UCSD-AML1 (cell line): ENCODE data around the gene CDC6.

Experiments
- DNase-seq: peaks from one replicate; lab custom pipeline; 2025; ENCODE audit not compliant: unreplicated experiment; lab: John Stamatoyannopoulos, UW

Gene CDC6

DNA sequence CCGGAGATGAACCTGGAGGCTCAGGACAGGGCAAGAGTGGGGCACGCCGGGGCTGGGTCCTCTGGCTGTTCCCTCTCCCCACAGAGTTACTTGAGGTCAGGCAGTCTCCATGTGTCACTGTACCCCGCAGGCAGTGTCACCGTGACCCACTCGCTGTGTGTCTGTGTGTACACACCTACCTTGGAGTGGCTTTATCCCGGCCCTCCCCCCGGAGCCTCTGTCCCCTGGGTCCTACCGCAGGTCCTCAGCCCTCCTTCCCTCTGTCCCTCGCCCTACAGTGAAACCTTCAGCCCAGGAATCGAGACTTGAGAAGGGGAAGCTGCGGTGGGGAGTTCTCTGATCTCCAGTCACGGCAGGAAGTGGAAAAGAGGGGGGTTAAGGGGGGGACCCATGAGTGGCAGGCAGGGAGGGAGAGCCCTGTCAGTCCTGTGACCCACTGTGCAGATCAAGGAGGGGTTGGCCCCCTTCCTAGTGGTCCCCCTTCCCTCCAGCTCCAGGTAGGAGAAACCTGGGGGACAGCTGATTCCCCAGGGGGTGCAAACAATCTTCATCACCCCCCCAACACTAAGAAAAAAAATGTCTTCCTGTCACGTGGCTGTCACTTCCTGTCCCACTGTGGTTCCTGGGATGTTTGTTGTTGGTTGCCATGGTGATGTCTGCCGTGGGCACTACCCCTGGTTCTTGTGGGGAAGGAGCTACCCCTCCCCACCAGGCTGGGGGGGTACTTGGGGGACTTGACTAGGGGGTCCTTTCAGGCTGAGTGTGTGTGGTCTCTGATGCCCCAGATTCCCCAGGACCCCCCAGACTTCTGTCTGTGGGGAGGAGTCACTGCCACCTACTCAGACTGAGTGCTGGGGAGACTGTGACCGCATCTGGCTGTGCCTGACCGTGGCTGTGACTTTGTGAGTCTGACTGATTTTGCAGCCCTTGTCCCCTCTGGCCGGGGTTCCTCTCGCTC lies 35.0 kb downstream of the CDC6 start:
- peak; percentile 91 for DNase-seq

DNA sequence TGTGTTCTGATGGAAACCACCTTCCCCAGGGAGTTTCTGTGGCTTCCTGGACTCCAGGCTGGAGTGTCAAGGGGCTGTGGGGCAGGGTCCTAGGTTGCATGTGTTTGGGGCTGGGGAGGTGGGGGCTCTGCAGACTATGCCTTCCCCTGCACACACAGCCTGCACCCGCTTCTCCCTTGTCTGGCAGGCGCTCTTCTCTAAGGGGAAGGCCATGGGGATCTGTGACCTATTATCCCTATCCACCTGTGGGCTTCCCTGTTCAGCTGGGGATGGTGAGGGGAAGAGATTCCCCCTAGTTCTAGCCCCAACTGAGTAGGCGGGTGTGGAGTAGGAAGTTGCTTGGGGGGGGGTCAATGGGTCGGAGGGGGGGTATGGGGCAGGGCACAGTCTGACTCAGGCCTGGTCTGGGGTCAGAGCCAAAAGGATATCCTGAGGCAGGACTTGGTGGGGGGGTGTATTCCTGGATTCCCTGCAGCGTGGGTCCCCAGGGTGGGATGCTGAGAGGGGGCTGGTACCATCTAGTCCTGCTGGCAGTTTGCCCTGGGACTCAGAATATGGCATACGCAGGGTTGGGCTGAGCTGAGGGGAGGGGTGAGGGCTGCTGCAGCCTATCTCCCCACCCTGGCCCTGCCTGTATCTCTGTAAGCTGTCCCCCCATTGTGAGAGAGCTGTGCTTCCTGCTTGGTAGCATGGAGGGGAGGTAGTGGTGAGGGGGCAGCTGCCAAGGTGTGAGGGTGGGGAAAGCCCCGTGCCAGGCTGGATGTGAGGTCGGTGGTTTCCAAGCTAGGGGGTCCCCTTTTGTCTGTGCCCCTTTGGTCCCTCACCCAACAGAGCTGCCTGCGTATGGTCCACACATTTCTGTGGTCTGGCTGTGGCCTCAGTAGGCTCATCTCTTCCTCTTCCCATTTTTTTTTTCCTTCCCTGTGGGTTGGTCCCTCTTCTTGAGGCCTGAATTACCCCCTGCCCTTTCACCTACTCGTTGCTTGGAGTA lies 36.0 kb downstream of the CDC6 start:
- no peak for DNase-seq

DNA sequence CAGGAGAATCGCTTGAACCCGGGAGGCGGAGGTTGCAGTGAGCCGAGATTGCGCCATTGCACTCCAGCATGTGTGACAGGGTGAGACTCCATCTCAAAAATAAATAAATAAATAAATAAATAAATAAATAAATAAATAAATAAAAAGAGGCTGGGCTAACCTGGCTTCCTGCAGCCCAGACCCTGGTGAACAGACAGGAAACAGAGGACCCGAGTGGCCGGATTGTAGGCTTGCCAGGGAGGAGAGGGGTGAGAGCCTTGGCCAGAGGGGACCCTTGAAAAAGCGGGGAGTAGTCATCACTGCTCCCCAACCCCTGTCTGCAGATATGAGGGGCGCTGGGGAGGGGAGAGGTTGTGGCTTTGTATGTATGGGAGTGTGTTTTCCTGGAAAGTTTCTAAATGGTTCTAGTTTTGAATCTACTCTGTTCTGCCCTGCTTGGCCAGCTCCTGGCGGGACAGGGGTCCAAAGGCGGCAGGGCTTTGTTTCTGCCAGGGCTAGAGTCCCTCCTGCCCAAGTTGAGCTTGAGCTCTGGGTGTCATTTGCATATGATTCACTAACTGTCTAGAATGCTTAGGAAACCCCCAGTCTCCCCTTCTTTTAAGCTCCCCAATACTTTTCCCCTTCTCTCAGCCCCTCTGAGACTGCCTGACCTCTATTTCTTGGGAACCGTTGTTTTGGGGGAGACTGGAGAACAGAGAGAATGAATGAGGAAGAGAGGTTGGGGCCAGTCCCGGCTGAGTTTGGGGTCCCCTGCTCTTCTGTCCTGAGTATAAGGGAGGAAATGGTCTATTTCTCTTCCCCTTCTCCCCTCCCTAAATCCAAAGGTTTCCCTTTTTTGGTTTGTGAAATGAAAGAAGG lies 37.7 kb downstream of the CDC6 start:
- DNase-seq = no peak

DNA sequence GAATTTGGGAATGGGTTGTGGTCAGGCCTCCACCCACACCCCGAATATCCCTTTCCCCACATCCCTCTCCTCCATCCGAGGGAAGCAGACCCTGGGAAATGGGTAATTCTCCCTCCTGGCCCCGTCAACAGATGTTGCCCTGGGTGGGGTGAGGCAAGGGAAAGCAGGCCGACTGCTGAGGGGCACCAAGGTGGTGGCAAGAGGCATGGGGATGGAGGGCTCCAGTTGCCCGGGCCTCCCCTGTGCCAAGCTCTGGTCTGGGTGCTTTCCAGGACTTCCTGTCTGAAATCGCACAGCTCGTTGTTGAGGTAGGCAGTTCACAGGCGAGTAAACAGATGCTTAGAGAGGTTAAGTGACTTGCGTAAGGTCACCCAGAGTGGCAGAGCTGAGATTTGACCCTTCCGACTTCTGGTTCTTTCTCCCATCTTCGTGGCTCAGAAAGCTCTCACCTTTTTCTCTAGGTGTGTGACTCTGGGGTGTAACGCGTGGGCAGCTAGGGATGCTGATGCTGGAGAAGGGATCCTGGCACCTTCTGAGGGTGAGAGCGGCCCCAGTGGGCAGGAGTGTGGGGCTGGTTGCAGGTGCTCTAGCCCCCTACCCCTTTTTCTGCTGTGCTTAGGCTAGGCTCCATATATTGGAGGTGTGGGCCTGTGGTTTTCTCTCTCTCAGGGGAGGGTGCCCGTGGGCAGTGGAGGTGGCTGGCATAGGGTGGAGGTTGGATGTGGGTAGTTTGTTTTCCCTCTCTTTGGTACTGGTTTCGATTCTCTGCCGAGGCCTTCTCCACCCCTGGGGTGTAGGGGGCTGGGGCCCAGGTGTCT lies 38.5 kb downstream of the CDC6 start:
- no peak for DNase-seq

DNA sequence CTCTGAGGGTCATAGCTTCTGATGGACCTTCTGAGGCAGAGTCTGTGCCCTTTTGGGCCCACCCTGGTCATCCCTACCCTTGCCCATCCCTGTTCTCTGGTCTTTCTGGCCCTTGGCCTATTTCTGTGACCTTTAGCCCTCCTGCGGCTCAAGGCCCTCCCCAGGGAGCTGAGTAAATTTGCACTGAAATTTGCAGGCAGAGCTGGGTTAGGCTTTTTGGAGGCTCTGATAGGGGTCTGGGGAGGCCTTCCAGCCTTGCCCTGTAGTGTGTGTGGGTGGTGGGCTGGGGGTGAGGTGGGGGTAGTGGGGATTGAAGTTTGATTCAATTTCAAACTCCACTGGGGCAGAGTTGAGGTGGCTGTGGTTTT lies 39.1 kb downstream of the CDC6 start:
- no peak for DNase-seq

DNA sequence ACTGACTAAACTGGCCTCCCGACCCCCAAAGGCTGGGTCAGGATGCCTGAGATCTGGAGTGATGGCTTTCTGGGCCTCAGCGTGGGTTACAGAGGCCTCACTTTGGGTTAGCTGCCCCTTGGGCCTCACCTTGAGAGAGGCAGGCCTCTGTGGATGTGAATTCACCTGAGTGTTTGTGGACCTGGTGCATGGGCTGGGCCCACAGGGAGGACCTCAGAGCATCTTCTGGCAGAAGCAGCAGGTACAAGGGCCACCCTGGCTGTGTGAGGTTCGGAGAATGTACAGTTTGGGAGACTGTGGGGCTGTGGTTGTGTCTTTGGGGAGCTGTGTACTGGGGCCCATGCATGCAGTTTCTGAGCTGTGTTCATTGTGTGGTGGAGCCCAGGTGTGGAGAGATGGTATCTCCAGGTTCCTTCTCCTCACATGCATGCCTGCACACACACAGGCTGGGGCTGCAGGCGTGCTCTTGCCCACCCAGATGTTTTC lies 39.6 kb downstream of the CDC6 start:
- DNase-seq = no peak

DNA sequence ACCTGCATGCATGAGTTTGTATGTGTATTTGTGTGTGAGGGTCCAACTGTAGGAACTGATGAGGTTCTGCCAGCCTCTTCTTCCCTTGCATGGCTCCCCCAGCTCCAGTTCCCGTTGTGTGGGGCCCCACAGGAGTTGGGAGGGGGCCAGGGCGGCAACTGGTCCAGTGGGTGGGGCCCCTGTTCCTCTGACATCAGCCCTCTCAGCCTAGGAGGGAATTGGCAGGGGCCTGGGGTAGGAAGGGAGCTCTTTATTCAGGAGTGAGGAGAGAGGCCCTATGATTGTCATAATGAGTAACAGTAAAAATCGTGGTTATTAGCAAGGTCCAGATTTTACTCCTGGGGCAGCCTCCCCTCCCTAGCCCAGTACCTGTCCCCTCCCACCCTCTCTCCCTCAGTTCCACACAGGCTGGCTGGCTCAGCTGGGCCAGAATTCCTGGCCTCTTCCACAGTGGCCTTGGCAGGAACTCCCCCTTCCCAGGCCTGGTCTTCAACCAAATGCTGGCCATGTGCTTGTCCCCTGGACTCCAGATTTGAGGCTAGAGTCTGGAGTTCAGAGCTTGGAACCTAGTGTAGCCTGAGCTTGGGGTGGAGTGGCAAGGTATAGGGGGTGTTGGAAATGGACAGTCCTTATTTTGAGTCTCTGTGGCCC lies 40.2 kb downstream of the CDC6 start:
- no peak for DNase-seq

DNA sequence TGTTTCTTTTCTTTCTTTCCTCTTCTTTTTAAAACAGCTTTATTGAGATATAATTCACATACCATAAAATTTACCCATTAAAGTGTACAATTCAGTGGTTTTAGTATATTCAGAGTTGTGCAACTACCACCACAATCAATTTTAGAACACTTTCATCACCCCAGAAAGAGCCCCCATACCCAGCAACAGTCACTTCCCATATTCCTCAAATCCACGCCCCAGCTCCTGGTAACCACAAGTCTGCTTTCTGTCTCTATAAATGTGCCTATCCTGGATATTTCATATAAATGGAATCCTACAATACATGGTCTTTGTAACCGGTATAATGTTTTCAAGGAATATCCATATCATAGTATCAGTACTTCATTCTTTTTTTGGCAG lies 40.7 kb downstream of the CDC6 start:
- no peak for DNase-seq

DNA sequence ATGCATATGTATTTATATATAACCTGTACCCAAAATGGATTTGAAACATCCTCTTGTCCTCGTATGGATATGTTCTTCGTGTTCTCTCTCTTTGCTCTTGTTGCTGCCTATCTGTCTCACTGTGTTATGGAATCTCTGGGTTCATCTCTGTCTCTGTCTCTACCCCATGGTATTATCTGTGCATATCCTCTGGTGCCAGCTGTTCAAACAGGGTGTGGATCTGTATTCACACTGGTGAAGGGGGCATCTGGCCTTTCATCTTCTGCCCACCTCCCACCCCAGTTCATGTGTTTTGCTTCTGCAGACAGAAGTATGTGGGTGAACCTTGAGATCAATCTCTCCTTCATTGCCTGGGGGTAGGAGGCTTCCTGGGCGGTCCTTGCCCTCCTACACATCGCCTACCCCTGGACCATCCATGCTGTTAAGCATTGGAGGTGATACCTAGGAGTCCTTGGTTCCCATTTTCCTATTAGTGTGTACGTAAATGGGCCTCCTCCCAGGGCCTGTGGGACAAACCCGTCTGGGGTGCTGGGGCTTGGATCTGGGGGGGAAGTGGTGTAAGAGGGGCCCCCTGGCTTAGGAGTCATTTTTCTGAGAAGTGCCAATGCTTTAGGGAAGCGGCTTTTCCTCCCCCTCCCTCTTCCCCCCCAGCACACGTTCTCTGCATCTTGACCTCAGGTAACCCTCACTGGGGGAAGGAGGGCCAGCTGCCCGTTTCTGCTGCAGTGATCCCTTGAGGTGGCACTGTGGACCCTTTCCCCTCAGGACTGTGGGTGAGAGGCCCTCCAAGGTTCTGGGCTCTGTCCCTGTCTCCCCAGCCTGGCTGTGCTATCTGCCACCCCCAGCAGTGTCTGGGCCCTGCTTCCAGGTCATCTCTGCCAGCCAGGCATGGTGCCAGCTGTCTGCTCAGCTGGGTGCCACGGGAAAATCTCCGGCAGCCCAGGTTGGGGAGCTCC lies 42.4 kb downstream of the CDC6 start:
- DNase-seq = peak; percentile 63

DNA sequence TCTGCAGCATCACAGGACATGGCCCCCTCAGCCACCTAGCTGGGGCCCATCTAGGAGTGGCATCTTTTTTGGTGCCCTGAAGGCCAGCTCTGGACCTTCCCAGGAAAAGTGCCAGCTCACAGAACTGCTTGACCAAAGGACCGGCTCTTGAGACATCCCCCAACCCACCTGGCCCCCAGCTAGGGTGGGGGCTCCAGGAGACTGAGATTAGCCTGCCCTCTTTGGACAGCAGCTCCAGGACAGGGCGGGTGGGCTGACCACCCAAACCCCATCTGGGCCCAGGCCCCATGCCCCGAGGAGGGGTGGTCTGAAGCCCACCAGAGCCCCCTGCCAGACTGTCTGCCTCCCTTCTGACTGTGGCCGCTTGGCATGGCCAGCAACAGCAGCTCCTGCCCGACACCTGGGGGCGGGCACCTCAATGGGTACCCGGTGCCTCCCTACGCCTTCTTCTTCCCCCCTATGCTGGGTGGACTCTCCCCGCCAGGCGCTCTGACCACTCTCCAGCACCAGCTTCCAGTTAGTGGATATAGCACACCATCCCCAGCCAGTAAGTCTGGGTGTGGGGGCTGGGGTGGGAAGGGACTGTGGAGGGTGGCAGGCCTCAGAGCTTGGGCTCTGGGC lies 43.3 kb downstream of the CDC6 start:
- no peak for DNase-seq

DNA sequence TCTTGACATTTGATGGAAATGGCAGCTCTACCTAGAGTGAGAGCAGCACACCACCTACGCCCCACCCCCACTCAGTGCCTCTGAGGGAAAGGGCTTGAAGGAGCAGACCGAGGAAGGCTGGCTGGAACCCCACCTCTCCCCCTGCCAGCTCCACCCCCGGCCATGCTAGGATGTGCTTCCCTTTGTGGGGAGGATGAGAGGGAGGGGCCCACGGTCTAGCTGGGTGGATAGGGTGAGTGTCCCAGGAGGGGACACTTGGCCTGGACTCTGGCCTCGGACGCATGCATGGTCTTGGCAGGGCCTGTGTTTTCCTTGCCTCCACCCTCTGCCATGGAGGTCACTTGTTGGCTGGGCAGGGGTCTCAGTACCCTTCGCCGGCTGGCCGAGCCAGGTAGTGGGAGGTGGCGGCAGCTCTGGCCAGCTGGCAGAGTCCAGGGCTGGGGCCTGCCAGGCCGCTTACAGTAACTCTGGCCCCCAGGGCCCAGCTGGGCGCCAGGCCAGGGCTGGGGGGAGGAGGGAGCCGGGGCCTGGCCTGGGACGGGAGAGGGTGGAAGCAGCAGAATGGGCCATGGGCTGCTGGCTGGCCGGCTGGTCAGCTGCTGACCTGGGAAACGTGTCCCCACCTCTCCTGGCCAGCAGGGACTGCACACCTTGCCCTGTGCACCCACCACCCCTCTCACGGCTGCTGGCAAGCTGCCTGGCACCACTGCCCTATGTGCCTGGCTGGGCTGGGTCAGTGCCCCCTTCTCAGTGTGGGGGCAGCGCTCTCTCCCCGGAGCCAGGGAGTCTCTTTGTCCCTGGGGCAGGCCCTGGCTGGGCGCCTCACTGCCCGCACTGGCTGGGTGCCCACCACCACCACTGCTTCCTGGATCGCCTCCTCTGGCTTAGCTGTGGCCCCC lies 44.3 kb downstream of the CDC6 start:
- DNase-seq = no peak

DNA sequence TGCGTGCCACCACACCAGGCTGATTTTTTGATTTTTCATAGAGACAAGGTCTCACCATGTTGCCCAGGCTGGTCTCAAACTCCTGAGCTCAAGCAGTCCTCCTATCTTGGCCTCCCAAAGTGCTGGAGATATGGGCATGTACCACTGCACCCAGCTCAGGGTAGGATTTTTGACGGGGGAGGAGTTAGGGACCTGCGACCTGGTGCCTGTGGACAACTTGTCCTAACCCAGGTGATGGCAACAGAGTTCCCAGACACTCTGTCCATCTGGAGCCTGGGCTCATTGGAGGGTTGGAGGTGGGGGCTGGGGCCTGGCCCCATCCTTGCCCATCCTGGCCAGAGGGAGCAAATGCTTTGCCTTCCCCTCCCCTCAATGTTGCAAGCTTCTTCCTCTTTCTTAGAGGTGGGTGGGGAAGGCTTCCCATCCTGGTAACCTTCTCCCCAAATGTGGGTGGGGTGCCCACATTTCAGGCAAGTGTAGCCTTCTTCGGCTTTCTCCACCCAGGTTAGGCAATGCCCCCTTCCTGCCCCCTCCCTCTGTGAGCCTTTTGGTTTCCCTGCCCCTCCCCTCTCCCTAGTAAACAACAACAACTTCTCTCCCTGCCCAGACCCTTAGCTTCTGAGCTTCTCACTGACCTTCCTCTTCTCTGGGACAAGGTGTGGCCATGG lies 46.2 kb downstream of the CDC6 start:
- DNase-seq = no peak

DNA sequence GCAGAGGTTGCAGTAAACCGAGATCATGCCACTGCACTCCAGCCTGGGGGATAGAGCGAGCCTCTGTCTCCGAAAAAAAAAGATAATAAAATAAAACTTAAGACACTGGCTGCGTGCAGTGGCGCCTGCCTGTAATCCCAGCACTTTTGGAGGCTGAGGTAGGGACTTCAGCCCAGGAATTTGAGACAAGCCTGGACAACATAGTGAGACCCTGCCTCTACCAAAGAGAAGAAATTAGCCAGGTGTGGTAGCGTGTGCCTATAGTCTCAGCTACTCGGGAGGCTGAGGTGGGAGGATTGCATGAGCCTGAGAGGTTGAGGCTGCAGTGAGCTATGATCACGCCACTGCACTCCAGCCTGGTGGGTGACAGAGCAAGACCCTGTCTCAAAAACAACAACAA lies 47.9 kb downstream of the CDC6 start:
- DNase-seq = no peak

DNA sequence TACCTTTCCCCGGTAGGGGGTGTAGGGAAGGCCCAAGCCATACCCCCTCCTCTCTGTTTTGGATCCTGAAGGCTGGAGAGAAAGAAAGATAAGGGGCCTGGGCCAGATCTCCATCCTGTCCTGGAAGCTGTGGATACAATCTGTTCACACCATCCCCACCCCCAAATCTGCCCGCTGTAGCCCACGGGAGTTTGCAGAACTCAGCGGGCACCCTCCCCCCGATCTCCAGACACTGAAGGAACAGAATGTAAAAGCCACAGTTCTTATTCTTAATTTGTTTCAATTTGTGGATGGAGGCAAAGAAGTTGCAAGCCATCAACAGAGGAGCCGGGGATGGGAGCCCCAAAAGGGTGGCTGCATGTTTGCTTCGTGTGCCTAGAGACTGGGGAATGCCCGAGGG lies 49.7 kb downstream of the CDC6 start:
- no peak for DNase-seq

DNA sequence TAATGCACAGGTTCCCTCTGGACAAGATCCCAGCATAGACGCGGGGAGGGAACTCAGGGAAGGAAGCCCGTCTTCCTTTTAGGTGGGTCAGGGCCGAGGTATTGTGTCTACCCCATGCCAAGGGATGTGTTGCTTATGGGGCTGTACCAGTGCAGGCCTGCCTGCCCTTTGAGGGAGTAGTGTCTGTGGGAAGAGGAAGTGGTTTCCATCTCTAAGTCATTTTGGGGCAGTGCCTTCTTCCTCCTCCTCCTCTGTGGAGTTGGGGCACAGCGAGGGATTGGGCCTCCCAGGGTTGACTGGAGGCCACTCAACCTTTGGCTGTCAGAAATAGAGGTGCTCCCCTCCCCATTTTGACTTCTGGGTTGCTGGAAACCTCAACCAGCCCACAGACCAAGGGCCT lies 50.4 kb downstream of the CDC6 start:
- DNase-seq = peak; percentile 55

DNA sequence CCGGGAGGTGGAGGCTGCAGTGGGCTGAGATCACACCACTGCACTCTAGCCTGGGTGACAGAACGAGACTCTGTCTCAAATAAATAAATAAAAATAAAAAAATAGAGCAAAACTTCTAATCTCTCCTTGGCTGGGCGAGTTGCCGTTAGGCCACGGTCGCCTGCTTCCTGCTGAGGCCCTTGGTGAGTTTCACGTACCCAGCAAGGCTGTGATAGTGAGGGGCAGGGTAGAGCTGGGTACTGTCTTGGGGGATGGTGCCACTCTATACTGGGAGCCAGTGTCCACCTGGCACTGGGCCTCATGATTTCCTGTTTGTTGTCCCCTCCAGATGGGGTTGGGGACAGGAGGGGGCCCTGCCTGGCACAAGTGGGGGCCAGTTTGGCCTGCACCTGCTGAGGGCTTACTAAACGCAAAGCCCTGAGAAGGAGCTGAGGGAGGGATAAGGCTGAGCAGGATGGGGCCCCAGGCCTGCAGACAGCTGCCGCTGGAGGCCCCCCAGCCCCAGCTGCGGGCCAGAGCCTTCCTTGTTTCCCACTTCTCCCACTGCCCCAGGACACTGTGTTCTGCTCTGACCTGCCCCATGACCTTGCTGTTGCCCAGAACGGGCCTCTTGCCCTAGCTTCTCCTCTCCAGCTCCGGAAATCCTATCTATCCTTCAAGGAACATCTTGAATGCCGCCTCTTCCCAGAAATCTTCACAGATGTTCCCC lies 51.4 kb downstream of the CDC6 start:
- no peak for DNase-seq
